ENCODE data around the gene SLIT1. TPM values are rescaled to one million over a fixed set of nuclear protein-coding genes. Genes with fewer than 3 reads are reported as not detected.

Gene SLIT1
- total RNA-seq, 1 donor from 2014 or later: 0.12 TPM

DNA sequence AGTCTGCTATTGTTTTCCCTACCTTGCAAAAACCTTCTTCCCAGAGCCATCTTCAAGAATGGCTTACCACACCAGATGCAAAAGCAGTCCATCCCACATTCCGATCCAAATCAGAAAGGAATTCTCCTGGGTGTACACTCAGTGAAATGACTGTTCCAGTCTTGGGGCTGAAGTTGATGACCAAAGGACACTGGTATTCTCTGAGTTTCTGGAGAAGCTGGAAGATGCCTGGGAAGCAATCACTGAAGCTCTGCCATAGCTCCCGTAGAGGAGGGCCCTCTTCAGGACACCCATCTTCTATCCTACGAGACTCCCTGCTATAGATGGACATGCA is 197.9 kb downstream of the SLIT1 start:
- no peak for DNase-seq (ENCODE audit: low read depth)
- no peak overlapping the region for H3K4me3 ChIP-seq (ENCODE audit: low read depth, low read length)
- TF ChIP-seq, protein P1, sequence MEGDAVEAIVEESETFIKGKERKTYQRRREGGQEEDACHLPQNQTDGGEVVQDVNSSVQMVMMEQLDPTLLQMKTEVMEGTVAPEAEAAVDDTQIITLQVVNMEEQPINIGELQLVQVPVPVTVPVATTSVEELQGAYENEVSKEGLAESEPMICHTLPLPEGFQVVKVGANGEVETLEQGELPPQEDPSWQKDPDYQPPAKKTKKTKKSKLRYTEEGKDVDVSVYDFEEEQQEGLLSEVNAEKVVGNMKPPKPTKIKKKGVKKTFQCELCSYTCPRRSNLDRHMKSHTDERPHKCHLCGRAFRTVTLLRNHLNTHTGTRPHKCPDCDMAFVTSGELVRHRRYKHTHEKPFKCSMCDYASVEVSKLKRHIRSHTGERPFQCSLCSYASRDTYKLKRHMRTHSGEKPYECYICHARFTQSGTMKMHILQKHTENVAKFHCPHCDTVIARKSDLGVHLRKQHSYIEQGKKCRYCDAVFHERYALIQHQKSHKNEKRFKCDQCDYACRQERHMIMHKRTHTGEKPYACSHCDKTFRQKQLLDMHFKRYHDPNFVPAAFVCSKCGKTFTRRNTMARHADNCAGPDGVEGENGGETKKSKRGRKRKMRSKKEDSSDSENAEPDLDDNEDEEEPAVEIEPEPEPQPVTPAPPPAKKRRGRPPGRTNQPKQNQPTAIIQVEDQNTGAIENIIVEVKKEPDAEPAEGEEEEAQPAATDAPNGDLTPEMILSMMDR (conservative IDR thresholded peaks at IDR 0.05; ENCODE audit: low read depth, low read length): no peak

DNA sequence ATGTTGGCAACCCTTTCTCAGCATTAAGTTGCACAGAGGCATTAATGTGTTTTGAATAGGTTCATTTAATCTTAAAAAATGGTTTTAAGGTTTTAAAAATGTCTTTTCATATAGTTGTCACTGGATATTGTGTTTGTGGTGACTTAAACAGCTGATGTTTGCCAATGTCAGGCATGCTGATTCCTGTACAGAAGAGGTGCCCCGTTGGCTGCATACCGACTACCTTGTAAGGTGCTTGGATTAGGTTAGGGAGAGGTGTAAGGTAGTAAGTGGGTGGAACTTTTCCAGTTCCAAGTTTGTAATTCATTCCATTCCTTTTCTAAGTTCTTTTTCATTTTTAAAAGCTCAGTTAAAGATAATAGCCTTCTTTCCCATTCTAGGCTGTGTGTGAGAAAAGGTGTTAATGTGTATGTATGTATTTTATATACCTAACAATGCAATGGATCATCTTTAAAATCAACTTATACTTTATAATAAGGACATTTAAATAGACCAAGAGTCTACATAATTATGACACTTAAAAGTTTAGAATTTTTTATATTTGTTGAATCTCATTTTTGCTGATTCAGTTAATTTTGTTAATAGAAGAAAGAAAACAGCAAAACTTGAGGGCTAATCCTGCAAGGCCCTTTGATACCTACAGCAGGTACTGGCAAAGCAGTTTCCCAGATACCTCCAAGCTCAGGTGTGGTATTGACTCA is 198.5 kb downstream of the SLIT1 start:
- DNase-seq (ENCODE audit: low read depth): no peak

DNA sequence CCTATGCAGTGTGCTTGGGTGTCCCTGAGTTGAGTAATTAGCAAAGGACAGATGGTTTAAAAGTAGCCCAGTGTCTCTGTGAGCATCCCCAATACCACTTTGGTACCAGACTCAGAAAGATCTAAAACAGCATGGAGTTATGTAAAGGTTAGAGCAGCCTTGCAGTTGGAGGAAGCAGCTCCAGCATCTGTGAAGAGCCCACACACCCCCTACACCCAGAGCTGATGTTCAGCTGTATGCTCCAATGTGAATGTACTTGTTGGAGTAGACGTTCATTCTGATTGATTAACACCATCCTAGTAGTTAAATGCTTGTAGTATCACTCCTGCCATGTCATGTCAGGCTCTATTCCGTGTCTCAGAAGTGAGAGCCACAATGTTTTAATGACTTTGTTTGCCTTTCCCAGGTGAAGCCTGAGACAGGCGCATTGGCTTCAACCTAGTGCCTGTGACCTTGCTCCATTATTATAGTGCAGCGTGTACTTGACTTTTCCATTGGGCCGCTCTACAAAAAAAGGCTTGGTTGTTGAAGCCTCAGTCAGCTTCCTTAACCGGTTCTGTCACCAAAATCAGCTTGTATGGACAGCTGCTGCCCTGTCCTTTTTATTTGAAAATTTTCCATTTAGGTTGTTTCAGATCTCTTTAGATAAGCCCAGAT is 199.4 kb downstream of the SLIT1 start:
- TF ChIP-seq, protein P1 (conservative IDR thresholded peaks at IDR 0.05; ENCODE audit: low read depth, low read length): no peak
- DNase-seq (ENCODE audit: low read depth): no peak
- H3K4me3 ChIP-seq (ENCODE audit: low read depth, low read length): no peak overlapping the region

More for the DNA sequence above, 198.5 kb downstream of the SLIT1 start:
- no peak overlapping the region for H3K4me3 ChIP-seq (ENCODE audit: low read depth, low read length)
- TF ChIP-seq, protein P1 (conservative IDR thresholded peaks at IDR 0.05; ENCODE audit: low read depth, low read length): no peak

DNA sequence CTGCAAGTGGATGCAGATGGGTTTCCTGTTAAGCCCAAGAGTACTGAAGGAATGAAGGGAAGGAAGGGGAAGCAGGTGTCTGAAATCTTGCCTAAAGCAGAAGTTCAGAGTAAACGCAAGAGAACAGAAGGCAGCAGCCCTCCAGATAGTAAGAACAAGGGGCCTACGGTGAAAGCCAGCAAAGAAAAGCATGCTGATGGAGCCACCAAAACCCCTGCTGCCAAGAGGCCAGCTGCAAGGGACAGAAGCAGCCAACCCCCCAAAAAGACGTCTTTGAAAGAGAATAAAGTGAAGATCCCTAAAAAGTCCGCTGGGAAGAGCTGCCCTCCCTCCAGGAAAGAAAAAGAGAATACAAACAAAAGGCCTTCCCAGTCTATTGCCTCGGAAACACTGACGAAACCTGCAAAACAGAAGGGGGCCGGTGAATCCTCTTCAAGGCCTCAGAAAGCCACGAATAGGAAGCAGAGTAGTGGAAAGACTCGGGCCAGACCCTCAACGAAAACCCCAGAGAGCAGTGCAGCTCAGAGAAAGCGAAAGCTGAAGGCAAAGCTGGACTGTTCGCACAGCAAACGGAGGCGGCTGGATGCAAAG is 201.1 kb downstream of the SLIT1 start:
- H3K4me3 ChIP-seq (ENCODE audit: low read depth, low read length): no peak overlapping the region
- no peak for DNase-seq (ENCODE audit: low read depth)
- TF ChIP-seq, protein P1 (conservative IDR thresholded peaks at IDR 0.05; ENCODE audit: low read depth, low read length): no peak

DNA sequence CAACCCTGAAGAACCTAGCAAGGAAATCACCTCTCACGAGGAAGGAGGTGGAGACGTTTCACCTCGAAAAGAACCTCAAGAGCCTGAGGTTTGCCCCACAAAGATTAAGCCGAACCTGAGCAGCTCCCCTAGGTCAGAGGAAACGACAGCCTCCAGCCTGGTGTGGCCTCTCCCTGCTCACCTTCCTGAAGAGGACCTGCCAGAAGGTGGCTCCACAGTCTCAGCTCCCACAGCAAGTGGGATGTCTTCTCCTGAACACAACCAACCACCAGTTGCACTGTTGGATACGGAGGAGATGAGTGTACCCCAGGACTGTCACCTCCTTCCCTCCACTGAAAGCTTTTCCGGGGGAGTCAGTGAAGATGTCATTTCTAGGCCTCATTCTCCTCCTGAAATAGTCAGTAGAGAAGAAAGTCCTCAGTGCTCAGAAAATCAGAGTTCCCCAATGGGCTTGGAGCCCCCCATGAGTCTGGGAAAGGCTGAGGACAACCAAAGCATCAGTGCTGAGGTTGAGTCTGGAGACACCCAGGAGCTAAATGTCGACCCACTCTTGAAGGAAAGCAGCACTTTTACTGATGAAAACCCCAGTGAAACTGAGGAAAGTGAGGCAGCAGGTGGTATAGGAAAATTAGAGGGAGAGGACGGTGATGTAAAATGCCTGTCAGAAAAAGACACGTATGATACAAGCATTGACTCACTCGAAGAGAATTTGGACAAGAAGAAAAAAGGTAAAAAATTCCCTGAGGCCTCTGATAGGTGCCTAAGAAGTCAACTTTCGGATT is 203.4 kb downstream of the SLIT1 start:
- no peak for DNase-seq (ENCODE audit: low read depth)
- H3K4me3 ChIP-seq (ENCODE audit: low read depth, low read length): no peak overlapping the region
- TF ChIP-seq, protein P1 (conservative IDR thresholded peaks at IDR 0.05; ENCODE audit: low read depth, low read length): no peak

DNA sequence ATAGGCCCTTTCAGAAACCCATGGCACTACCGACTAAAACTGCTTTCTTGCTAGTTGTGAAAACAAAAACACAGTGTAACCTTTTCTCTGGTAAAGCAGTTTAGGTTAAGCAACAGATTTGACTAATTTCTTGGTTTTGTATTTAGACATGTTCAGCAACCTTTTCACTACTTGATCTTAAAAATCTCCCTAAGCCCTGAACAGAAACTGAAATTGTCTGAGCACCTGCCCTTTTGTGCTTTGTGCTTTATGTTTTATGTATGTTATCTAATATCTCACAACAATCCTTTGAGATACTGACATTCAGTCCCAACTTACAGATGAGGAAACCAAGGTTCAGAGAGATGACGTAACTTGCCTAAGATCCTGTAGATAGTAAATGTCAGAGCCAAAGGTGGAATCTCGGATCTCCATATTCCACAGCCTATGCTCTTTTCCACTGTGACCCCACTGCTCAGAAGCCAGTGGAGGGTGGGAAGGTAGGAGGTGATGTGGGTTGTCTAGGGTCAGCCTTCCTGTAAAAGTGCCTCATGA is 207.1 kb downstream of the SLIT1 start:
- TF ChIP-seq, protein P1 (conservative IDR thresholded peaks at IDR 0.05; ENCODE audit: low read depth, low read length): no peak
- no peak for DNase-seq (ENCODE audit: low read depth)
- no peak overlapping the region for H3K4me3 ChIP-seq (ENCODE audit: low read depth, low read length)
